ENCODE results near the gene IPMK. TPM values are rescaled to one million over a fixed set of nuclear protein-coding genes. Genes with fewer than 3 reads are reported as not detected.
"Not testable (repeated sequence)": the region's sequence is repeated elsewhere in the genome, so short reads cannot be mapped to it uniquely, and the experiment has no call there.

Gene IPMK
- total RNA-seq, 1 experiment from 2014 or later = 3.7 TPM

- not testable (repeated sequence) for DNase-seq (ENCODE audit: low read depth)
Observed at GRCh38 chr10:58229856-58230255, 37.8 kb downstream of the IPMK start.

- no peak for DNase-seq (ENCODE audit: low read depth)
Observed at GRCh38 chr10:58225654-58226053, 42.0 kb downstream of the IPMK start.

GRCh38 chr10:58220769-58221451, 46.8 kb downstream of the IPMK start:
- peak; percentile 37 for DNase-seq (ENCODE audit: low read depth)

- no peak for DNase-seq (ENCODE audit: low read depth)
Observed at GRCh38 chr10:58219875-58220274, 47.8 kb downstream of the IPMK start.

DNA sequence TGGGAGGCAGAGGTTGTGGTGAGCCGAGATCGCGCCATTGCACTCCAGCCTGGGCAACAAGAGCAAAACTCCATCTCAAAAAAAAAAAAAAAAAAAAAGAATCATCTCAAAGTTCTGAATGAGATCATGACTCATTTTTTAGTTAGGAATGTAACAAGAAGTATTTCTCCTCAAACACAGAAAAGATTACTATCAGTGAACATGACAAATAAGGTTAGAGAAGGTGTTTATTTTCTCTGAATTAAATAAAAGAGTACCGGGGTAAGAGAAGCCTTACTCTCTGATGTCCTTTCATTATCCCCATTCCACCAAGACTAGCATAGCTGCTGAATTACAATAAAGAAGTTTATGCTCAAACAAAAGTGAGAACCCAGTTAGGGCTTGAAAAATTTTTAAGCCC, 50.1 kb downstream of the IPMK start:
- DNase-seq (ENCODE audit: low read depth) = peak; percentile 8

DNA sequence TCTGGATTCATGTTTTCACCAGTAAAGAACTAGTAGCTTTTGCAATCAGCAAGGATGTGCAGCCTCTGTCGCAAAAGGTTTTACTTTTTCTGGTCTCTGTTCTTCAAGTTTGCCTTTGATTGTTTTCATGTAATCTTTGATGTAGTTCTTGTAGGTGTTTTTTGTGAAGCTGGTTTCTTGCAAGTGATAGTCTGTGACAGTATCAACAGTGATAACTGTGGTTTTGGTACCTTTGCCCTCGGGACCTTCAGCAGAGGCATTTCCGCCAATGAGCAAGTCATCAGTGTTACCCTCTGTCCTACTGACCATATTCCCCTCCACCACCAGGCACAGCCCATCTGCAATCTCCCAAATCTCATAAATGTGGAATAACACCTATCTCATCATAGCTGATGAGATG, 55.1 kb downstream of the IPMK start:
- no peak for DNase-seq (ENCODE audit: low read depth)

DNA sequence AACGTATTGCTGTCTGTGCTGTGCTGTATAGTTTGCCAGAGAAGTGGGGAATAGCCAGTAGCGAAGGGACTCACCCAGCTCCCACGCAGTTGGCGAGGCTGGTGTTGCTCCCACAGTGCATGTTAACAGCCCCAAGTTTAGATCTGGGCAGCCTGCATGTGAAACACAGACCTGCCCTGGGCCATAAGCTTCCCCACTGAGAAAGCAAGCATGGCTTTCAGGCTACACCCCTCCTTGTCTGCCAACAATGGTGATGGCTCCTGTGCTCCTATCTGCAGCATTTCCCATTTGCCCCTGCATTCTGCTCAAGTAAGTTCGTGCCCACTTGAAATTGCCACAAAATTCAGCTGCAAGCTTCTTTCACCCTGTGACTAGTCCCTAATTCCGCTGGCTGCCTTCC, 57.5 kb downstream of the IPMK start:
- no peak for DNase-seq (ENCODE audit: low read depth)

DNA sequence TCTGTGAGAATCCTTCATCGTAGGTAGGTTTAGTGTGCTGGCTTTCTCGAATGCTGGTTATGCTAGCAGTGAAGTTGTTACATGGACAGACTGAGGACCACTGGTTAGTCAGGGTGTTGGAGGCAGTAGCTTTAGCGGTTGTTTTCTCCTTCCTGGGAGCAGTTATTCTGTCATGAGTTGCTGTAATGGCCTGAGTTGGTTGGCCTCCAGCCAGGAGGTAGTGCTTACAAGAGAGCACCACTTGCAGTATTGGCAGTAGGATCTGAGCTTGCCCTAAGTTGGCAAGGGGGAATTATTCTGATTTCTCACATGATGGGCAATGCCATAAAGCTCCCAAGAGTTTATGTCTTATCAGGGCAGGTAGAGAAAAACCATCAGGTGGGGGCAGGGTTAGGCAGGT, 58.0 kb downstream of the IPMK start:
- no peak for DNase-seq (ENCODE audit: low read depth)

GRCh38 chr10:58206251-58206650, 61.4 kb downstream of the IPMK start:
- DNase-seq (ENCODE audit: low read depth) = no peak

DNA sequence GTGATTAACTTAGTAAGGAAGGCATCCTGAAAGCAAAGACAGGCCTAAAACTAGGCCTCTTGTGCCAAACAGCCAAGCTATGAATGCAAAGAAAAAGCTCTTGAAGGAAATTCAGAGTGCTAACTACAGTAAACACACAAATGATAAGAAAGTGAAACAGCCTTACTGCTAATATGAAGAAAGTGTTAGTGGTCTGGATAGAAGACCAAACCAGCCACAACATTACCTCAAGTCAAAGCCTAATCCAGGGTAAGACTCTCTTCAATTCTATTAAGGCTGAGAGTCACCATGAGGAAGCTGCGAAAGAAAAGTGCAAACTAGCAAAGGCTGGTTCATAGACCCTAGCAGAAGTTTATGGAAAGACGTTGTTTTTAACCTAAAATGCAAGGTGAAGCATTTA, 66.0 kb downstream of the IPMK start:
- no peak for DNase-seq (ENCODE audit: low read depth)

DNA sequence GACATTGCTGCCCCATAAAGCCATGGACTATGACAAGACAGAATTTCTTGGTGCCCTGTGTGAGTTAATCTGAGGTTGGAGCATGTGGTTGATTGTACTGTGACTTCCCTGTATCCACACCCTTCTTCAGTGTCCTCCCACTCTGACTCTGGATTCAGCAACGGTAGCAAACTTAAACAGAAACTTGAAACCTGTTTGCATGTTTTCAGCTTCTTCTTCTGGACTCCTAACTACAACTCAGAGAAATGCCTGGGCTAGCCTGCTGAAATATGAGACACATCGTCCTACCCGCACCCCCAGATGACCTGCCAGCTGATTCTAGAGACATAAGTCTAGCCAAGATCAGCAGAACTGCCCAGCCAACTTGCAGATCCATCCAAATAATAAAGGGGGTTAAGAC, 78.4 kb downstream of the IPMK start:
- peak; percentile 24 for DNase-seq (ENCODE audit: low read depth)

GRCh38 chr10:58184120-58184670, 83.5 kb downstream of the IPMK start:
- DNase-seq (ENCODE audit: low read depth) = no peak

GRCh38 chr10:58180666-58181065, 87.0 kb downstream of the IPMK start:
- no peak for DNase-seq (ENCODE audit: low read depth)

DNA sequence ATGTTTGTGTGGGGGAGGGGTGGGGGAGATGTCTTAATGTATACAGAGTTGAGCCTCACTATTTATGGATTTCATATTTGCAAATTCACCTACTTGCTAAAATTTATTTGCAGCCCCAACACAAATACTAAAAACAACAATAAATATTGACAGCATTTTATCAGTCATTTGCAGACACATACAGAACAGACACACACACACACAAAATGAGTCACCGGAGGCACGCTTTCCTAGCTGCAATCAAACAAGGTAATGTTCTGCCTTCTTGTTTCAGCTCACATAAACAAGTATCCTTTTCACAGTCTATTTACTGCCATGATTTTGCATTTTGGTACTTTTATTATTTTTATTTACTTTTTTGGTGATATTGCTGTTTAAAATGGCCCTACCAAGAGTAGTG, 88.5 kb downstream of the IPMK start:
- DNase-seq (ENCODE audit: low read depth) = no peak

- peak; percentile 34 for DNase-seq (ENCODE audit: low read depth)
Observed at GRCh38 chr10:58178811-58179210, 88.9 kb downstream of the IPMK start.

DNA sequence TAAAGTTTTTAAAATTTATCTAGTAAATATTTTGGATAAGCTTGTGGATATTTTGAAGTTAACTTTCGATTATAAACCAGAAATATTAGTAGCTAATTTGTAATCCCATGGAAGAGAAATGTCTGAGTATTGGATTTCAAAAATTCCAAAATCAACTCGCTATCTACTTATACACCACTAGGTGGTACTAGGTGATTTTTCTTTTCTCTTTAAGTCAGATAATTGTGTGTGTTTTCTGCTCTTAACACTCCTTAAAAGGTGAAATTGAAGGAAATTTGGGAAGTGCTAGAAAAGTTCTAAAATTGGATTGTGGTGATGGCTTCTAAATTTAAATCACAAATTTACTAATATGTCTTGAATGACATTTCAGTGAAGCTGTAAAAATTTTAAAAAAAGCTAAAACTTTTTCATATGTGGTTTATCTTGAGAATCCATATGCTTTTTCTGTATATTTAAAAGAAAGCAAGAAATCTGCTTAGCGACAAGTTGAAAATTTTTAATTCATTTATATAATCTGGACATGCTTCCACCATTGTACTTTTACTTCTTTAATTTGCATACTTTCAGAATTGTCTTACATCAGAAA, 90.2 kb downstream of the IPMK start:
- no peak for DNase-seq (ENCODE audit: low read depth)

- DNase-seq (ENCODE audit: low read depth) = peak; percentile 25
Observed at GRCh38 chr10:58175990-58176900, 91.4 kb downstream of the IPMK start.

DNA sequence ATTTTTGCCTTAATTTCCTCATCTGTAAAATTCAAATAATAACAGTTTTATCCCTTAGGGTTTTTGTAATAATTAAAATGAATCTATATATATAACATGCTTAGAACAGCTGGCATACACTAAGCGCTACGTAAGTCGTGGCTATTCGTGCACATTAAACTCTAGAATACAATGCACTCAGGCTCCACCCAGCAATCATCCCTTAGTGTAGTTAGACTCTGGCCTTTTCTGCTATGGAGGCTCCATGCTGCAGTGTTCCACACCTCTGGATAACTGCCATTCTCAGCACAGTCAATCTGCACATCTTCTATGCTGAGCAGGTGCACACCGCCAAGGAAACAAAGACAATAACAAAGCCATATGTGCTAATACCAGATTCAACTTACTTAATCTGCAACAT, 92.9 kb downstream of the IPMK start:
- DNase-seq (ENCODE audit: low read depth) = no peak

DNA sequence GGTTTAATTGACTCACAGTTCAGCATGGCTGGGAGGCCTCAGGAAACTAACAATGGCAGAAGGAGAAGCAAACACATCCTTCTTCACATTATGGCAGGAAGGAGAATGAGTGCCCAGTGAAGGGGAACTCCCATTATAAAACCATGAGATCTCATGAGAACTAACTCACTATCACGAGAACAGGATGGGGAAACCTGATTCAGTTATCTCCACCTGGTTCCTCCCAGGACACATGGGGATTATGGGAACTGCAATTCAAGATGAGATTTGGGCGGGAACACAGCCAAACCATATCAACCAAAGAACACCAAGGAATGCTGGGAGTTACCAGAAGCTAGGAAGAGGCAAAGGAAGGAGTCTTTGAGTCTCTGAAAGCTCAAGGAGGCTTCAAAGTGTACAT, 94.3 kb downstream of the IPMK start:
- peak; percentile 37 for DNase-seq (ENCODE audit: low read depth)

- DNase-seq (ENCODE audit: low read depth) = no peak
Observed at GRCh38 chr10:58171146-58171545, 96.5 kb downstream of the IPMK start.

DNA sequence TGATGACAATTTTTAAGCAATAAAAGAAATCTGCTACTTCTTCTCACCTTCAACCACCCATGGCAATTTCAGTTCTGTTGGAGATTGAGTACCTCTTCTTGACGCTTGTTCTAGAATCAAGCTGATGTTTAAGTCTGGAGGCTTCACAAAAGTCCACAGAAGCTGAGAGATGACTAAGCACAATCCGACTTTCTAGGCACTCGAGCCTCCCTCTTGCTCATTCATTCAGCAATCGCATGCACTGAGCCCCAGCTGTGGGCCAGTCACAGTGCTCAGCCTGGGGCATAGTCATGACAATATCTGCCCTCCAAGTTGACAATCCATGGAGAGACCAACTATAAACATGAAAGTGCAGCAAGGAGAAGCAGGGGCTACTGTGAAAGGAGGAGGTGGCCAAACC, 103.2 kb downstream of the IPMK start:
- DNase-seq (ENCODE audit: low read depth) = peak; percentile 21

DNA sequence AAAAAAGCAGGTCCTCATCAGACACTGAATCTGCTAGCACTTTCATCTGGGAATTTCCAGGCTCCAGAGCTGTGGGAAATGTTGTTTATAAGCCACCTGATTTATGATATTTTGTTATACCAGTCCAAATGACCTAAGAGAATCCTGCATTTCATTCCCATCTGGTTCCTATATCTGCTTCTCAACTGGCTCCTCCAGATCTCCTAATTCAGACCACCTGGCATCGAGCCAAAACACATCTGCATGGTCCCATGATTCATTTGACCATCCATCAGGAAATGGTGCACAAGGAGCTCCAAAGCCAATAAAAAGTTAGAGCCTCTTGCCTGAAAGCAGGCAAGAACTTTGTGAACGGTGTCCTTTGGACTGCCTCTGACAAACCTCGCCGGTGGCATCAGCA, 108.9 kb downstream of the IPMK start:
- DNase-seq (ENCODE audit: low read depth) = peak; percentile 26

All from HT1080 (cell line).